Stimulated activated CD8-positive, alpha-beta memory T cell treated with anti-CD3 and anti-CD28 coated beads, Interleukin-4, amount 100 ng/mL, for 24 hours (primary cell): ENCODE data around the gene BUD23.
"Not testable (repeated sequence)": the region's sequence is repeated elsewhere in the genome, so short reads cannot be mapped to it uniquely, and the experiment has no call there.

Experiments
- DNase-seq: peaks from one replicate; pipeline ENCODE4 v3.0.0-alpha.2; 2020; ENCODE audit warnings: low read depth

BUD23 gene

GRCh38 chr7:73668103-73668885, 15.1 kb upstream of the BUD23 start:
- DNase-seq = no peak

- DNase-seq = no peak
These were observed 14.5 kb upstream of the BUD23 start for GRCh38 chr7:73668886-73669230.

- DNase-seq = no peak
These were observed 14.1 kb upstream of the BUD23 start for GRCh38 chr7:73669288-73669701.

- DNase-seq = no peak
These were observed 13.5 kb upstream of the BUD23 start for GRCh38 chr7:73669858-73670385.

- no peak for DNase-seq
These were observed 12.1 kb upstream of the BUD23 start for GRCh38 chr7:73671322-73671661.

GRCh38 chr7:73671857-73672445, 11.4 kb upstream of the BUD23 start:
- DNase-seq = no peak

- no peak for DNase-seq
These were observed 8.8 kb upstream of the BUD23 start for GRCh38 chr7:73674468-73675124.

- not testable (repeated sequence) for DNase-seq
These were observed 7.3 kb upstream of the BUD23 start for GRCh38 chr7:73676062-73676461.

- DNase-seq = no peak
These were observed 4.5 kb upstream of the BUD23 start for GRCh38 chr7:73678862-73679261.

- no peak for DNase-seq
These were observed 3.7 kb upstream of the BUD23 start for GRCh38 chr7:73679709-73680108.

GRCh38 chr7:73680501-73680900, 2.9 kb upstream of the BUD23 start:
- DNase-seq = no peak

- DNase-seq = no peak
These were observed 2.4 kb upstream of the BUD23 start for GRCh38 chr7:73681031-73681430.

- no peak for DNase-seq
These were observed 697 bp upstream of the BUD23 start for GRCh38 chr7:73682745-73683055.

- no peak for DNase-seq
These were observed 644 bp downstream of the BUD23 start for GRCh38 chr7:73683788-73684693.

- no peak for DNase-seq
These were observed 1.9 kb downstream of the BUD23 start for GRCh38 chr7:73685311-73685710.

- DNase-seq = no peak
These were observed 4.9 kb downstream of the BUD23 start for GRCh38 chr7:73688288-73688687.

GRCh38 chr7:73690646-73691045, 7.2 kb downstream of the BUD23 start:
- no peak for DNase-seq

GRCh38 chr7:73696372-73696771, 13.0 kb downstream of the BUD23 start:
- DNase-seq = no peak

- DNase-seq = no peak
These were observed 15.0 kb downstream of the BUD23 start for GRCh38 chr7:73698410-73698809.

- no peak for DNase-seq
These were observed 16.1 kb downstream of the BUD23 start for GRCh38 chr7:73699370-73700068.

GRCh38 chr7:73700069-73700423, 16.6 kb downstream of the BUD23 start:
- no peak for DNase-seq

GRCh38 chr7:73700581-73701134, 17.3 kb downstream of the BUD23 start:
- no peak for DNase-seq
